8988T (cell line): ENCODE data around the gene CENPO.
"Not testable (repeated sequence)": the region's sequence is repeated elsewhere in the genome, so short reads cannot be mapped to it uniquely, and the experiment has no call there.

ENCODE experiments used
- DNase-seq: peaks from one replicate; pipeline ENCODE4 v3.0.0; 2011

Gene CENPO

DNA sequence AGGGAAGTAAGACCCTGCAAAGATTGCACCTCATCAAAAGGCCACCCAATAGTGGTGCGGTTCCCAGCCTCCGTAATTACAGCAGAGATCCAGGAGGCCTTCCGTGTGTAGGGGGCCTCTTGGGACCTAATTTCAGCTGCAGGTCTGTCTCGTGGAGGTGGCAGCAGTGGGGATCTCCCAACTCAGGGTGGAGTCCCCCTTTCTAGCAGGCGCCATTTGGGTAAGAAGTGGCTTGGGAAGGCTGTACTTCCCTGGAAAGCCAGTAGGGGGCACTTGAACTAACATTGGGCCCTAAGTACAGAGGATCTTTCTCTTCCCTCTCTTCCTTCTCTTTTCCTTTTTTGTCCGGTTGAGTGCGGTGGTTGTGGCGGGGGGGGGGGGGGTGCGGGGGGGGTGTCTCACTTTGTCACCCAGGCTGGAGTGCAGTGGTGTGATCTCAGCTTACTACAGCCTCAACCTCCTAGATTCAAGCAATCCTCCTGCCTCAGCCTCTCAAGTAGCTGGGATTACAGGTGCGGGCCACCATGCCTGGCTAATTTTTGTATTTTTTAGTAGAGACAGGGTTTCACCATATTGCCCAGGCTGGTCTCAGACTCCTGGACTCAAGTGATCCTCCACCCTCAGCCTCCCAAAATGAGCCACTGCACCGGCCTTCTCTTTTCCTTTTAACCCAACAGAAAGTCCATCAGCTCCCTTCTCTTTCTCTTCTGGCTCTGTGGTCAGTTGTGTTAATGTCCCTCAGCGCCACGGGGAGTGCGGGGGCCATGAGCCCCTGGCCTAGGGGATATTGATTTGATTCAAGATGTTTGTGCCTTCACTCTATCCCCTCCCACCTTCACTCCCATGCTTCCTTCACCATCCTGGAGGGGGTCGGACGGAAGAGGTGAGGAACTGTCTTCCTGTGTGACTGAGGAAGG is 32.0 kb downstream of the CENPO start:
- peak; percentile 40 for DNase-seq

DNA sequence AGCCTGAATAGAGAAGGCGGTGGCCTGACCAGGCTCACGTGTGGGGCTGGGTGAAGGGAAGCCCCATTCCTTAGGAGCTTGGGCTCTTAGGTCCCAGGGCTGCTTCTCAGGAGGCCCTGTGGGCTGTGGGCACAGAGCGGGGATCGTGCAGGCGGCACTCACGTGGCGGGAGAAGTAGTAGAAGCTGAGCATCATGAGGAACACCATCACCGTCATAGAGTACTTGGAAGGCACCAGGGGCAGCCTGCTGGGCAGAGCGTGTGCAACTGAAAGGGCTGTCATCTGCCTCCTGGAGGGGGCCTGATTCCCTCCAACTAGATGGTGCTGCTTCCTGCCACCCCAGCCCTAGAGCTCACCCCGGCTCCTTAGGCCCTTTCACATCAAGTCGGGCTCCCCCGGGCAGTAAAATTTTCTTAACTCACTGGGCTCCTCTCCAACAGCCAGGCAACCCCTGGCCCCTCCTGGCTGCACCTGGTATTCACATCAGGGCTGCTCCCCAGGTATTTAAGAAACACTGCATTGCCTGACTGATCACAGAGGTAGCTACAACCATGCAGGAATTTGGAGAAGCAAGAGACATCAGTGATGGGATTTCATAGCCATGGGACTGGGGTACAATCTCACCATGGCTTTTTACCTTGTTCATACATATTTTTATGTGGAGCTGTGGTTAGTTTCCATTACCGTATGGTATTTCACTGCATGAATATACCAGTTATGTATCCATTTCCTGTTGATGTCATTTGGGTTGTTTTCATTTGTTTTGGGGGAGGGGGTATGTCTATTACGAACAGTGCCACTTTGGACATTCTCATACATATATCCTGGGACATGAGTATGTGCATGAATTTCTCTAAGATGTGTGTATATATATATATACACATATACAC is 32.9 kb downstream of the CENPO start:
- DNase-seq = peak; percentile 14

DNA sequence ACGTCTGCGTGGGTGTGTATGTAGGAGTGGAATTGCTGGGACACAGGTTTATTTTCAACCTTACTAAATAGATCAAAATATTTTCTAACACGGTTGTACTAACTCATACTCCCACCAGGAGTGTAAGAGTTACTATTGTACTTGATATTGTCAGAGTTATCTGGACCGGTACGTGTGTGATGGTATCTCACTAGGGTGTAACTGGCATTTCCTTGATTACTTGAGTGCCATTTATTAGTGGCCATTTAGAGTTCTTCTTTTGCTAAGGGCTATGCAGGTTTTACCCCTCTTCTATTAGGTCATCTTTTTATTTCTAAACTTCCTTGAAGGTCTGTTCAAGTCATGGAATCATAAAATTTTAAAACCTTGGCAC is 33.5 kb downstream of the CENPO start:
- peak; percentile 6 for DNase-seq

DNA sequence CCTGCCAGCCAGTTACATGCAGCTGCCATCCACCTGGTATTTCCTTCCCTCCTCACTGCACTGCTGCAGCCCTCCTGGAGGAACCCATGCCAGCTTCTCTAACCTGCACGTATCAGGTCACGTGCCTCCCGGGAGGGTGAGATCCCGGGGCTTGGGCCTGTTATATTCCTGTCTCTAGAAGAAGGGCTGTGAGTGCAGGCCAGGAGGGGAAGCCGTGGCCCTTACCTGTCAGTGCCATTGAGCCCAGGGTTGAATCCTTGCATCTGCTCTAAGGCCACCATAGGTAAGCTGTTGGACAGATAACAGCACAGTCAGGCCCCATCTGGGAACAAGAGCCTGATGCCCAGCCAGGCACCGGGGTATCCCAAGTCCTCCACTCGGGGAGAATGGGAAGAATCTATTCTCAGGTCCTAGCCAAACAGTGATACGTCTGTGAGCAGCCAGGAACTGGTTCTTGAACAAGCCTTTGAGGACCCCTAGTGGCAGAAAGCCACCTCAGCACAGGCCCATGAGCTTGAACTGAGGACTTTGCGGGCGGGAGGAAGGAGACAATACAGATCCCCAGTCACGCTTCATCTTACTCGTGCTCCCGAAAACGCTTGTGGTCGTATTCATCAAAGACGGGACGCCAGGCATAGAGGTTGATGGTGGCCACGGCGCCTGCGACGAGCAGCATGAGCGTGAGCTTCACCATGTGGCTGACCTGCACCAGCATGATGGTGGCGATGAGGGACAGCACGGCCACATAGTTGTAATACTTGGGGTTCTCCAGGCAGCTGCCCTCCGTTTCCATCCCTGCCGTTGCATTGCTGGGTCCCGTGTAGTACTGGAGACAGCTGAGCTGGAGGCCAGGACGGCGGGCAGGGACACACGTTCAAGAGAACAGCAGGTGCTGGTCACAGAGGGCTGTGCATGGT is 34.4 kb downstream of the CENPO start:
- DNase-seq = peak; percentile 94

DNA sequence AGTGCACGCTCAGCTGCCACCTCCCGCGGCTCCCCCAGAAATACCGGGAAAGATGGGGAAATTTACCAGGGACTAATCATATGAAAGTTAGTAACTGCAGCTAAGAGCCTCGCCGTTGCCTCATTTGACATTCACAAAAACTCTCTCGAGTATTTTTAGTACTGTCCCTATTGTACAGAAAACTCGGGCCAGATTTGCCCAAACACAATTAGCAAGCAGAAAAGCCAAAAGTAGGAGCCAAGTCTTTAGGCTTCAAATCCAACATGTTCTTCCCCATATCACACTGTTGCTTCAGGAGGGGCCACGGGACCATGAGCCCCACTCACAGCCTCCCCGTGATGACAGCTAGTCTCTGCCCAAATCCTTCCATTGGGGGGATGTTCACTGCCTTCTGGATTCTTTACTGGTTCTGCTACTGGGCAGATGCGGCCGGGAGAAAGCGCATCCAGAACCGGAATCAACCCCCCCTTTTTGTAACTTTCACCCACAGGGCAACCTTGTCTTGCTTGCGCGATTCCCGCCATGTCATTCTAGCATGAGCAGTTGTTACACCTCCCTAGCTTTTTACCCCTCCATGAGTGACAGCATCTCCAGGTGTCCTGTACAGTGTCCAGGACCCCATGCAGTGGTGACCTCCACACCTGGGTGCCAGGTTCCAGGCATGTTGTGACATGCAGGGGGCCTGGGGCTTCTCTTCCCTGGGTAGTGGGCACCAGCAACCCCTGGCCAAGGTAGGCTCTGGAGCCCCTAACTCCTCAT is 35.2 kb downstream of the CENPO start:
- peak; percentile 13 for DNase-seq

DNA sequence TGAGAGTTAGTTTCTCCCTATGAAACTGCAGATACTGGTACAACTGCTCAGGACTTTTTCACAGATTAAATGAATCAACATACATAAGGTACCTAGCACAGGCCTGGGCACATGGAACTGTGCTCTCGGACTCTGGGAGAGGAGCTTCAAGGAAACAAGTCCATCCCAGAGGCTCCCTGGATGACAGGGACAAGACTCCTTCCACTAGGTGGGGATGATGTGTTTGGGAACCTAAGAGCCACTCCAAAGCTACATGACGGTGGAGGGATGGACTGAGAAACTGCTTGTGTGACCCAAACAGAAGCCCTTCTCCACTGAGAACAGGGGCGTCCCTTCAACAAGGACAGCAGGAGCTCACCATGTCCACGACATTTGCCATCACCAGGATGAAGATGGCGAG is 37.1 kb downstream of the CENPO start:
- DNase-seq = peak; percentile 70

DNA sequence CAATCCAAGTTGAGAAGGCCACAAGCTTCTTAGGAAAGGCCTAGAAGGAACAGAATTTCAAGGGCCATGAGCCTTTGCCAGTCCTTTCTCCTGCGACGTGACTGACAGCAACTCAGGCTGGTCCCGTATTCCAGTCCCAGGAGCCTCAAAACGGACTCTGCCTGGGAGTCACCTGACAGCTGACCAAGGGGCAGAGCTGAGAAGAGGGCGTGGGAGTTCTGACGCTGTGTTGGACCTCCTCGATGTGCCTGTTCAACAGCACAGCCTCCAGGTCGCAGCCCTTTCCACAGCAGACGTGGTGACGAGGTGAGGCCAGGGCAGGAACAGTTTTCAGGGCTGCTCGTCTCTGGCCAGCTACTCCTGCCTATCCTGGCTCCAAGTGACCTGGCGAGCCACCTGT is 37.6 kb downstream of the CENPO start:
- no peak for DNase-seq

DNA sequence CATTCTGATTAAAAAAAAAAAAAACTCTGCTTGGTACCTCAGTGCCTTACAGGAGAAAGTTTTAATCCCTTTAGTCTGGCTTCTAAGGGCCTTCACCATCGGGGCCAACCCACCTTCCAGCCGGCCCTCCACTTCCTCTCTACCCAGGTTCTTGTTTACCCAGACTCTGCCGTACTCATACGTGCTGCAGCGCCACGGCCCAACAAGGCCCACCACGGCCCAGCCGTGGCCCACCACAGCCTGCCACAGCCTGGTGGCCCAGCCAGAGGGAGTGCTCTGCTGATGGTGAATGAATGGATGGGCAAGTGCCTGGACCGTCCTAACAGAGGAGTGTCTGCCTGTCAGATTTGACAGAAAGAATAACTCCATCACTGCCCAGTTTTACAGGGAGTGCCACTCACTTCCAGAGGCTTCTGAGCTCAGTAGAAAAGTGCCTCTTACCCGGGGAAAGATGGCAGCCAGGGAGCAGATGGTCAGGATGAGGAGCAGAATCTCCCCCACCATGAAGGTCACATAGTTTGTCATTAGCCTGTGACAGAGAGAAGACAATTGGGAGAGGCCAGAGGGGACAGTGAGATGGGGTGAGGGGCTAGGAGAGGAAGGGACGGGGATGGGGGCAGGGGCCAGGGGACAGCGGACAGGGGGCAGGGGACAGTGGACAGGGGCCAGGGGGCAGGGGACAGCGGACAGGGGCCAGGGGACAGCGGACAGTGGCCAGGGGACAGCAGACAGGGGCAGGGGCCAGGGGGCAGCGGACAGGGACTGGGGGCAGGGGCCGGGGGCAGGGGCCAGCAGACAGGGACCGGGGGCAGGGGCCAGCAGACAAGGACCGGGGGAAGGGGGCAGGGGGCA is 38.2 kb downstream of the CENPO start:
- DNase-seq = no peak

DNA sequence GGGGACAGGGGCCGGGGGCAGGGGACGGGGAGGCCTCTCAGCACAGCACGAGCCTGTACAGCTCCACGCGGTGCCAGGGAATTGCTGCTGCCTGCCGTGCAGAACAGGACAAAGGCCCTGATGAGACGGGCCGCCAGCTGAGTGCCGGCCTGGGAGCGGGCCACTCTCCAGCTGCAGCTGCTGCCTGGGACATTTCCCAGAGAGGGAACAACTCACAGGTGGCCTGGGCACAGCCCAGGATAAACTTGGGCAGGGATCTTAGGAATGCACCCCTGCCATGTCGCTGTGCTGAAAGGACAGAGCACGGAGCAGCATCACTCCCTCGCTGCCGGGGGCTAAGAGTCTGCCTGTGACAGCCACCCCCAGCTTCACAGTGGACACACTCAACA is 38.8 kb downstream of the CENPO start:
- no peak for DNase-seq

DNA sequence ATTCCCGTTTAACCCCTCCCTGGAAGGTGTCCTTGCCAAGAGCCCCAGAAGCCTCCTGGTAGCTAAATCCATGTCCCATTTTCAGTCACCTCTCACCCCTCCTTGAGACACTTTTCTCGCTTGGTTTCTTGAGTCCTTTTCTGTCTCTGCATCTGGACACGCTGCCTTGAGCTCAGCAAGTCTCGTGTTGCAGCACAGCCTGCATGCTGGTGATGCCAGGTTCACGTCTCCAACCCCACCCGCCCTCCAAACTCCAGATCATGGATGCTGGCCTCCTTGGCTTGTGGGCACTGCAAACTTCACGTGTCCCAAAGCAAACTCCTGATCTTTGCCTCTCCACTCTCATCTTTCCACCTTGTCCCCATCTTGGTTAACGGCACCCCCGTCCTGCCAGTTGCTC is 39.3 kb downstream of the CENPO start:
- DNase-seq = no peak

DNA sequence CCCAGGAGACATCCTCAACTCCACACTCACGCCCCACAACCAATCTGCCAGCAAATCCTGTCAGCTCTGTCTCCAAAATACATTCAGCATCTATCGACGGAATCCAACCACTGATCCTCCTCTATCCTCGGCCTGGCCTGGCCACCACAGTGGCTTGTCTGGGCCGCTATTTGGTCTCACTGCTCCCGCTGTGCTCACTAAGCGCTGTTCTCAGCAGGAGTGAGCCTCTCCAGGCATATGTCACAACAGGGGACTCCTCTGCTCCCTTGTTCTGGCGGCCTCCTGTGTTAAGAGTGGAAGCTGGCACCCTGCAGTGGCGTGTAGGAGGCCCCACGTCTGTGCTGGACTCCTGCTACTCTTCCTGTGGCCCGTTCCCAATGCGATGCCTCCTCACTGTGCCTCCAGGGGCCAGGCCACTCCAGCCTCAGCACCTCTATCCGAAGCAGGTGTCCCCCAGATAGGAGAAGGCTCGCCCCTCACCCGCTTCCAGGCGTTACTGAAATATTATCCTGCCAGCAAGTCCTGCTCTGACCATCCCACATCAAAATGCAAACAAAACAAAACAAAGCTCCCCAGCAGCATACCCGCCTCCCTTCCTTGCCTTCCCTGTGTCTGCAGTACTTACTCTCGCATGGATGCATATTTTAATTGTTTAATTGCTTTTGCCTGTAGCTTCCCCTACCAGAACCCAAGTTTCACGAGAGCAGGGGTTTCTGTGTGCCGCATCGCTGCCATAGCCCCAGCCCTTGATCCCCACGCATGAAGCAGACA is 39.9 kb downstream of the CENPO start:
- no peak for DNase-seq

DNA sequence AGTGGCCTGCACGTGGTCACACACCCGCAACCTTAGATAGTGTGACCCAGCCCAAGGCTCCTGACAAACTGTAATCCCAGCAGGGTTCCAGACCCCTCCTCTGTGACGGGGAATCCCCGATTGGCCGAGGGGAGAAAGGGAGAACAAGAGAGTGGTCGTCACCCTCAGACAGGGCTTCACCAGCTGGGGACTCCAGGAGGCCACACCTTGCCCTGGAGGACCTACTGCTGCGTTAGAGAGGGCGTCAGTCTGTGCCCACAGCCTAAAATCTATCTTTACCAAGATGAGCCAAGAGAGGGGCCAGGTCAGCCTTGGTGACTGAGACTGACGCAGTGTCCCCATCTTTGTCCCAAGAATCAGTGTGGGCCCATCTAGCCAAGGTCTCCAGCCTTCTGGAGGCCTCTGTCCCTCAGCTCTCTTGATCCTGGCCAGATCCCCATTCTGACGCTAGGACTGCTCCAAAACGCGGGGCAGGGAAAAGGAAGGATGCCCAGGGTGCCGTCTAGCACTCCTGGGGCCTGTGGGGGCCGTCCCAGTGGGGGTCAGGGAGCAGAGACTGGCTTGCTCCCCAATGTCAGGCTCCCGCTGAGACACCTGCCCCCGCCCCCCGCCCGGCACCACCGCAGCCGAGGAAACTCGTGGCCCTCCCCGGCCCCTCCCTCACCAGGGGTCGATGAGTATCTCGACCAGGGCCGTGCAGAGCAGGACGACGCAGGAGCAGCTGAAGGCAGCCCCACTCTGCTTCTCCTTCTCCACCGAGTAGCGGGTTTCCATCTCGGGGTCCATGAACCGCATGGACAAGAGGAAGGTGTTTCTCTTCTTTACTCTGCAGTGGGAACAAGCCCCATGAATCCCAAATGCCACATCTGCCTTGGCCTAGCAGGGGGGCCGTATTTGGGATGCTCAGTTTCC is 40.9 kb downstream of the CENPO start:
- DNase-seq = no peak

DNA sequence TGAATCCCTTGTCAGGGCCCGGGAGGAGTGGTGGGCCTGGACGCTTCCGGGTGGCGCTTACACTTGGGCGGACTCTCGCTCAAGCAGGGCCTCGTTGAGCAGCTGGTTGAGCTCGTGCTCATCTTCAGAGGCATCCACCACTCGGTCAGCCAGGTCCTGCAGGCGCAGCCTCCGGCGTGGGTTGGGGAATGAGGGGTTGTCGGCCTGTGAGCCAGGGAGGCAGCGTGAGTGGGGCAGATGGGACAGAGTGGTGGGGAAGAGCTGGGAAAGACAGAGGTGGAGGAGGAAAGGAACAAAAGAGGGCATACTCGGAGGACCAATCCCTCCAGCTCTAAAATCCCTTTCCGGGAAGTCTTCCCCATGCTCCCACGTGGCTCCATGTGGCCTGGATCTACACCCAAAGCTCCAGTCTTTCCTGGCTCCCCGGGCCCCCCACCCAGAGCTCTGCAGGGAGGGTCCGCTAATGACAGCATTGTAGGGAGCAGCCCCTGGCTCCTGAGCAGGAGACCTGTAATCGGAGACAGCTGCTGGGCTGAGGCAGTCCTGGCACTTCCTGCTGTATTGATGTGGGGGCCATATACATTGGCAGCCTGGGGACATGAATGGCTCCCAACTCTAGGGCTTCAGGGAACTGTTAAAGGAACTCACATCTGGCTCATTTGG is 41.6 kb downstream of the CENPO start:
- DNase-seq = no peak

DNA sequence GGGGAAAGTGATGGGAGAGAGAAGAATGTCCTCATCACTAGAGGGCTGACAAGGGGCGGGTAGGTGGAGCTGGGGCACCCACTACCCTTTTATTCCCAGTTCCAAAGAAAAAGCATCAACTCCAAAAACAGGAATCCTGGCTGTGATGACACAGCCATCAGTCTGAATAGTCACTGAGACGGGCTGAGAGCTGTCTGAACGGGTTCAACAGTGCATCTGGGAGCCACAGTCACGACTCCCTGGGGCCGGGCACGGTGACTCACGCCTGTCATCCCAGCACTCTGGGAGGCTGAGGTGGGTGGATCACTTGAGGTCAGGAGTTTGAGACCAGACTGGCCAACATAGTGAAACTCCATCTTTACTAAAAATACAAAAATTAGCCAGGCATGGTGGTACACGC is 42.2 kb downstream of the CENPO start:
- DNase-seq = not testable (repeated sequence)

DNA sequence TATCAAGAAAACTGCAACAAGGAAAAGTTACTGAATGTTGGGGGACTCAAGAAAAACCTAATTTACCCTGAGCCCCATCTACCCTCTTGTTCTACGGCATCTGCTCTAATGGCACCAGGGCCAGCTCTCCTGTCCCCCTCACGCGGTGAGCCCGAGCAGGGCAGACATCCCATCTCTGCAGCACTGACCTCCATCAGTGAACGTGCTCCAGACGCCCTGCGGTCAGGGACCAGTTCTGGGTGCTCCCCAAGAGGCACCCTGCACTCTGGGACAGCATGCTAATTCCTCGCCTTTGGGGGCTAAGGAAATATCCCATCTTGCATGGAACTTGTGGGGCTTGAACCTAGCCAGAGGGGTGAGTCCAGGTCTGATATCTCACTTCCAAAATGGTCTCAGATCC is 43.0 kb downstream of the CENPO start:
- no peak for DNase-seq

DNA sequence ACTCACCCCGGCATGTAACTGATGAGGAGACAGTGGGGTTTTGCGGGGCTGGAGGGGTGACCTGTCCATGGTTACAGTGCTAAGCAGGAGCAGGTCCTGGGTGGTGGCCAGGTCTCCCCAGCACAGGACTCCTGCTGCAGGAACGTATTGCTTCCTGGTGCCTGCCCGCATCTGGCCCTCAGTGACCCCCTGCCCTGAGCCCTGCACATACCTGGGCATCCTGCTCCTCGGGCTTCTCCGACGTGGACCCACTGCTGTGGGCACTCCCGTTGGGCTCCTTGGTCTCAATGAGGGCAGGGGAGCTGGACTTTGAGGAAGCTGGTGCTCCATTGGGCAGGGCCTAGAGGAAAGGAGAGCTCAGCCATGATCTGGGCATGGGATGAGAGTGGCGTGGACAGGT is 43.5 kb downstream of the CENPO start:
- DNase-seq = no peak

DNA sequence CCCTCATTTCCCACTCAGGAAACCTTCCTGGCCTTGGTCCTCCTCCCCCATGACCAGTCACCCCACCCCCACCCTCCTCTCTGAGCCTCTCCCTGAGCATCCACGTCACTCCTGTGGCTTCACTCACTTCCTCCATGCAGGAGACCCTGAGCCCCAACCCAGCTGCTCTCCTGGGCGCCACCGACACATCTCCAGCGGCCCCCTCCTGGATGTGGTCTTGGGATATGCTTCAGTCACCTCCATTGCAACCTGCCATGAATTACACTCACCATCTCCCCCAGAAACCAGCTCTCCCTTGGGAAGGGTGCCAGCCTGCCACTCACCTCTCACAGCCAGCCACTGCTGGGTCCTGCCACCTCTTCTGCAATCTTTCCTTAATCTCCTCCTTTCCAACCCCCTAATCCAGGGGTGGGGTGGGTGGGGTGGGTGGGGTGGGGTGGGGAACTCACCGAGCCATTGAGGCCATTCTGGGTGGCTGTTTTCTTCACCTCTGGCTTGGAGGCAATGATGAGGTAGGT is 44.8 kb downstream of the CENPO start:
- DNase-seq = no peak

DNA sequence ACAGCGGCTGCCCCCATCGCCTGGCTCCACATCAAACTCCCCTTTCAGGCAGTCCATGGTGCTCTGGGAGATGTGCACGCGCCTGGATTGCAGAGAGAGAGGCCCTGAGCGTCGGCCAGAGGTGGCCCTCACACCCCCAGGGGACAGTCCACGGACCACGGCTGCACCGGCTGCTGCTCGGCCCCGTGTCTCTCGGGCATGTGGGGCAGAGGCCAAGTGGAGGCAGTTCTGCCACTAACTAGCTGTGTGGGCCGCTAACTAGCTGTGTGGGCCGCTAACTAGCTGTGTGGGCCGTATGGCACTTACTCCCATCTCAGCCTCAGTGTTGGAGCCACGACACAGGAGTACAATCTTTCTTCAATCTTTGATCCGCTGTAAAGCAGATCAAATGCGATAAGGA is 45.3 kb downstream of the CENPO start:
- no peak for DNase-seq
